Hepatocyte (in vitro differentiated cells): ENCODE results near the gene DDX11.
"Not testable (repeated sequence)": the region's sequence is repeated elsewhere in the genome, so short reads cannot be mapped to it uniquely, and the experiment has no call there.

Experiments used
- EZH2 ChIP-seq: fragments of 200-600 bp; sonication (generic); IDR thresholded peaks from 2 replicates; pipeline ENCODE4 v1.6.1; 2016; ENCODE audit warnings: antibody characterized with exemption, mild to moderate bottlenecking, borderline replicate concordance
- EZH2phosphoT487 ChIP-seq: fragments of 200-600 bp; sonication (generic); IDR thresholded peaks from one replicate; pipeline ENCODE4 v1.6.1; 2018; ENCODE audit warnings: antibody characterized with exemption, mild to moderate bottlenecking, low read depth, moderate library complexity; ENCODE audit not compliant: unreplicated experiment, severe bottlenecking
- TF ChIP-seq, protein P1 (sequence below): fragments of 200-600 bp; sonication (generic); IDR thresholded peaks from 2 replicates; pipeline ENCODE4 v1.5.1; 2016; ENCODE audit warnings: antibody characterized with exemption, mild to moderate bottlenecking; ENCODE audit not compliant: poor library complexity

DNA sequence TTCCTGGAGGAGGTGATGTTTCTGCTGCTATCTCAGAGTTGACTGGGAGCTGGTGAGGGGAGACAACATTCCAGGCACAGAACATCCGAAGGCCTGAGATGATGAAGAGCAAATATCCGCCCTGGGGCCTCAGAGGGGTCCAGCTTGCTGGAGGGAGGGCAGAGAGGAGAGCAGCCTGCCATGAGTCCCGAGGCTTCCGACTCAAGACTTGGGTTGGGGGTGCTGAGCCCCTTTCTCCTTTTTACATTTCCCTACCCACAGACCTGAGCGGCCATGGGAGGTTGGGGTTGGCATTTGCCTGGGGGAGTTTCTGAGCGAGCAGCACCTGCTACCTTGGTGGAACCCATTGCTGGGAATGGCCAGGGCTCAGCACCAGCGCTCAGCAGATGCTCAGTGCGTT is 13.8 kb downstream of the DDX11 start:
- TF ChIP-seq, protein P1, sequence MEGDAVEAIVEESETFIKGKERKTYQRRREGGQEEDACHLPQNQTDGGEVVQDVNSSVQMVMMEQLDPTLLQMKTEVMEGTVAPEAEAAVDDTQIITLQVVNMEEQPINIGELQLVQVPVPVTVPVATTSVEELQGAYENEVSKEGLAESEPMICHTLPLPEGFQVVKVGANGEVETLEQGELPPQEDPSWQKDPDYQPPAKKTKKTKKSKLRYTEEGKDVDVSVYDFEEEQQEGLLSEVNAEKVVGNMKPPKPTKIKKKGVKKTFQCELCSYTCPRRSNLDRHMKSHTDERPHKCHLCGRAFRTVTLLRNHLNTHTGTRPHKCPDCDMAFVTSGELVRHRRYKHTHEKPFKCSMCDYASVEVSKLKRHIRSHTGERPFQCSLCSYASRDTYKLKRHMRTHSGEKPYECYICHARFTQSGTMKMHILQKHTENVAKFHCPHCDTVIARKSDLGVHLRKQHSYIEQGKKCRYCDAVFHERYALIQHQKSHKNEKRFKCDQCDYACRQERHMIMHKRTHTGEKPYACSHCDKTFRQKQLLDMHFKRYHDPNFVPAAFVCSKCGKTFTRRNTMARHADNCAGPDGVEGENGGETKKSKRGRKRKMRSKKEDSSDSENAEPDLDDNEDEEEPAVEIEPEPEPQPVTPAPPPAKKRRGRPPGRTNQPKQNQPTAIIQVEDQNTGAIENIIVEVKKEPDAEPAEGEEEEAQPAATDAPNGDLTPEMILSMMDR: not testable (repeated sequence)
- not testable (repeated sequence) for TF ChIP-seq EZH2, EZH2phosphoT487
